SU-DHL-6 (cell line): ENCODE data around the gene CRYGN.

Experiments
- CTCF ChIP-seq: fragments of 200-600 bp; sonication (generic); IDR thresholded peaks from one replicate; pipeline ENCODE4 v1.5.1; 2017; ENCODE audit warnings: antibody characterized with exemption, mild to moderate bottlenecking, low read length, moderate library complexity; ENCODE audit not compliant: insufficient read depth, poor library complexity, severe bottlenecking
- EZH2phosphoT487 ChIP-seq: fragments of 200-600 bp; sonication (generic), shearing (Covaris generic); conservative IDR thresholded peaks from 2 replicates; pipeline ENCODE4 v1.6.1; 2018; ENCODE audit warnings: mild to moderate bottlenecking, antibody characterized with exemption, low read length, moderate library complexity, mixed read lengths

- TF ChIP-seq CTCF (no peak), EZH2phosphoT487 (no peak)
Observed at GRCh38 chr7:151449990-151450389, 10.0 kb upstream of the CRYGN start.
